Neutrophil (primary cell): ENCODE data around the gene VSNL1.

Experiments
- H3K27ac ChIP-seq: fragments of 200-600 bp; sonication (generic); 2 replicates; pipeline ENCODE4 v1.5.1; 2016; ENCODE audit warnings: mild to moderate bottlenecking, moderate library complexity
- H3K27me3 ChIP-seq: fragments of 200-600 bp; sonication (generic); 2 replicates; pipeline ENCODE4 v1.6.0; 2016; ENCODE audit warnings: mild to moderate bottlenecking
- H3K36me3 ChIP-seq: fragments of 200-600 bp; sonication (generic); 2 replicates; pipeline ENCODE4 v1.5.1; 2017
- H3K4me1 ChIP-seq, 2 experiments: fragments of 200-600 bp in 1 of 2; sonication (generic) in 1 of 2; 1 replicate in 1 of 2; 2 replicates in 1 of 2; pipeline versions ENCODE4 v1.5.1 to v1.6.1; 2013 to 2016; ENCODE audit warnings: low read depth in 1 of 2, low read length in 1 of 2, mild to moderate bottlenecking in 1 of 2, moderate library complexity in 1 of 2; ENCODE audit not compliant: control insufficient read depth in 1 of 2, insufficient read depth in 1 of 2
- H3K4me3 ChIP-seq, 2 experiments: fragments of 200-600 bp in 1 of 2; sonication (generic) in 1 of 2; 1 replicate in 1 of 2; 2 replicates in 1 of 2; pipeline ENCODE4 v1.5.1; 2013 to 2016; ENCODE audit warnings: low read depth in 1 of 2, low read length in 1 of 2, mild to moderate bottlenecking in 1 of 2, moderate library complexity in 1 of 2
- H3K9me3 ChIP-seq: fragments of 200-600 bp; sonication (generic); 2 replicates; pipeline ENCODE4 v1.5.1; 2016
- TF ChIP-seq, protein P1 (sequence below): fragments of 200-600 bp; sonication (generic); IDR thresholded peaks from 2 replicates; pipeline ENCODE4 v1.5.1; 2016; ENCODE audit warnings: antibody characterized with exemption

Gene VSNL1

DNA sequence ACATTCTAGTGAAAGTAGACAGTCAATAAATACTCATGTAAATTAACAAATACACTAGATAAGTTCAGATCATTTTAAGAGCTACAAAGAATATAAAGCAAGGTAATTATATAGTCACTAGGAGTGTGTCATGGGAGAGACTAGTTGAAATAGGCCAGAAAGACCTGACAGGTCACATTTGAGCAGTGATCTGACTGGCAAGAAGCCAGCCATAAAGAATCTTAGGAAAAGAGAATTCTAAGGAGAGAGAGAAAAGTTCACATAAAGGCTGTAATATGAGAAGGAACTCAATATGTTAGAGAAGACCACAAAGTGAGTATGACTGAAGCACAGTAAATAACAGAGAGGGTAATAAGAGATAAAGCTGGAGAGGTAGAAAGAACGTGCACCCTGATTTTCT, 31.2 kb downstream of the VSNL1 start:
- Histone ChIP-seq H3K4me3 (no peak overlapping the region), H3K27ac (no peak overlapping the region), H3K36me3 (no peaks in the 10 kb centered on the region), H3K27me3 (no peaks in the 10 kb centered on the region), H3K4me1 (no peaks in the 10 kb centered on the region), H3K9me3 (no peaks in the 10 kb centered on the region)
- TF ChIP-seq, protein P1, sequence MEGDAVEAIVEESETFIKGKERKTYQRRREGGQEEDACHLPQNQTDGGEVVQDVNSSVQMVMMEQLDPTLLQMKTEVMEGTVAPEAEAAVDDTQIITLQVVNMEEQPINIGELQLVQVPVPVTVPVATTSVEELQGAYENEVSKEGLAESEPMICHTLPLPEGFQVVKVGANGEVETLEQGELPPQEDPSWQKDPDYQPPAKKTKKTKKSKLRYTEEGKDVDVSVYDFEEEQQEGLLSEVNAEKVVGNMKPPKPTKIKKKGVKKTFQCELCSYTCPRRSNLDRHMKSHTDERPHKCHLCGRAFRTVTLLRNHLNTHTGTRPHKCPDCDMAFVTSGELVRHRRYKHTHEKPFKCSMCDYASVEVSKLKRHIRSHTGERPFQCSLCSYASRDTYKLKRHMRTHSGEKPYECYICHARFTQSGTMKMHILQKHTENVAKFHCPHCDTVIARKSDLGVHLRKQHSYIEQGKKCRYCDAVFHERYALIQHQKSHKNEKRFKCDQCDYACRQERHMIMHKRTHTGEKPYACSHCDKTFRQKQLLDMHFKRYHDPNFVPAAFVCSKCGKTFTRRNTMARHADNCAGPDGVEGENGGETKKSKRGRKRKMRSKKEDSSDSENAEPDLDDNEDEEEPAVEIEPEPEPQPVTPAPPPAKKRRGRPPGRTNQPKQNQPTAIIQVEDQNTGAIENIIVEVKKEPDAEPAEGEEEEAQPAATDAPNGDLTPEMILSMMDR = no peak

DNA sequence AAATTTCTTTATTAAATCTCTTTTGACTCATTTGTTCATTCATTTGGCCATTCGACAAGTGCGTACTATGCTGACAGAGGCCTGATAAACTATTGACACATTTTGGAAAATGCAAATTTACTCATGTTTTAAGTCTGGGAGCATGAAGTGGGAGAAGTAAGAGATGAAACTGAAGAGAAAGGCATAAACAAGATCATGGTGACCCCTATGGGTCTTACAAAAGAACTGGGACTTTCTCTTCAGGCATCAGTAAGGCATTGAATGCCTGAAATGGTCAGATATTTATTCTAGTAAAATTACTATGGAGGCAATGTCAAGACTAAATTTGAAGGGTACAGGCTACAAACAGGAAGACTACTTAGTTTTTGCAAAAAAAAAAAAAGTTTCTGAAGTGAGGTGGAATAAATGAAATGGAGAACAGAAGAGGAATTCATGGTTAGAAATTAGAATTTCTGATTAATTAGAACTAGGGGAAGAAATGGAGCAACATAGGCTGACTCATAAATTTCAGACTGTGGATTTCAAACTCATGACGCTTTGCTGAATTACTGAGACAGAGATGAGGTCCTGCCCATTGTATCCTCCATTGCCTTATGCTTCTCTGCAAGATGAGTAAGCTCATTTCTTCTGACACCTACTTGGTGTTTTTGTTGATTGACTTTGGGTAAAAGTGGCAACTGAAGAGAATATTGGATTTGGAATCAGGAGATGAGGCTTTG, 32.7 kb downstream of the VSNL1 start:
- Histone ChIP-seq H3K9me3 (no peaks in the 10 kb centered on the region), H3K36me3 (no peaks in the 10 kb centered on the region), H3K27ac (no peak overlapping the region), H3K4me3 (no peak overlapping the region), H3K4me1 (no peaks in the 10 kb centered on the region), H3K27me3 (no peaks in the 10 kb centered on the region)
- TF ChIP-seq, protein P1 = no peak

DNA sequence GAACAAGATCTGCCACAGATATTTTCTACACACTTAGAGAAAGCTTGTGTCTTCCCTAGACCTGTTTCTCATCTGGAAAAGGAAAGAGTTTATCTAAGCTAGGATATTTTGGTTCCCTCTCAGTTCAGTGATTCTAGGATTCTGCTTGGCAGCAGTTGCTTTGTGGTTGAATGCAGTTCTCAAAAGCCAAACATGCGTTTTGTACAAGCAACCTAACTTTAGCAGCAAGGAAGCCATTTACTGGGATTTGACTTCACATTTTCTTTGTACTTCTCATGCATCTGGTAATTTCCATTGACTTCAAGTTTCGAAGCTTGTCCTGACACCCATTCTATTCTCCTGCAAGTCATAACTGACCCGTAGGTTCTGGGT, 33.3 kb downstream of the VSNL1 start:
- TF ChIP-seq, protein P1 = no peak
- H3K27ac ChIP-seq = no peak overlapping the region

GRCh38 chr2:17574406-17575073, 34.0 kb downstream of the VSNL1 start:
- no peak overlapping the region for H3K27ac ChIP-seq
- no peaks in the 10 kb centered on the region for H3K9me3 ChIP-seq
- H3K4me3 ChIP-seq = no peak overlapping the region
- no peaks in the 10 kb centered on the region for H3K4me1 ChIP-seq
- no peaks in the 10 kb centered on the region for H3K27me3 ChIP-seq
- TF ChIP-seq, protein P1 = no peak
- H3K36me3 ChIP-seq = no peaks in the 10 kb centered on the region

More for the DNA sequence above, 33.3 kb downstream of the VSNL1 start:
- Histone ChIP-seq H3K27me3 (no peaks in the 10 kb centered on the region), H3K4me3 (no peak overlapping the region), H3K9me3 (no peaks in the 10 kb centered on the region), H3K36me3 (no peaks in the 10 kb centered on the region), H3K4me1 (no peaks in the 10 kb centered on the region)

- Histone ChIP-seq H3K36me3 (no peaks in the 10 kb centered on the region), H3K27me3 (no peaks in the 10 kb centered on the region), H3K27ac (no peak overlapping the region), H3K4me1 (no peaks in the 10 kb centered on the region), H3K9me3 (no peaks in the 10 kb centered on the region), H3K4me3 (no peak overlapping the region)
- TF ChIP-seq, protein P1 = no peak
These were observed 36.3 kb downstream of the VSNL1 start for GRCh38 chr2:17576802-17577201.
